Amygdala (tissue), 56 donors: Measurements from ENCODE around the gene MED20.

Source experiments
- DNase-seq, 56 donors: peaks; one replicate each; lab custom pipeline; 2025; lab: John Stamatoyannopoulos, UW

Gene MED20

DNA sequence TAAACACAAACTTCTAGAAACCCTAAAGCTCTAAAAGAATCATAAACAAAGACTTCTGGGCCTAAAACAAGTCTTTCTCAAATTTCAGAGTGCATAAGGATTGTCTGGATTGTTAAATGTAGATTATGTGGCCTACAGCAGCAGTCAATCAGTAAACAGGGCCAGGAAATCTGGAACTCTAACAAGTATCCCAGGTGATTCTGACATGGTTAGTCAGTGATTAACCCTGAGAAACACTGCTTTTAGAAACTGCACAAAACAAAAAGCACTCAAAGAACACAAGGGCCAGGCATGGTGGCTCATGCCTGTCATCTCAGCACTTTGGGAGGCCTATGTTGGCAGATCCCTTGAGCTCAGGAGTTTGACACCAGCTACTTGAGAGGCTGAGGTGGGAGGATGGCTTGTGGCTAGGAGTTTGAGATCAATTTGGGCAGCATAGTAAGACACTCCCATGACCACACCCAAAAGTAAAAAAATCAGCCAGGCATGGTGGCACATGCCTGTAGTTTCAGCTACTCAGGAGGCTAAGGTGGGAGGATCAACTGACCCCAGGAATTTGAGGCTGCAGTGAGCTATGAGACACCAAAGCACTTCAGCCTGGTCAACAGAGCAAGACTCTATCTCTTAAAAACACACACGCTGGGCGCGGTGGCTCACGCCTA, 5.9 kb downstream of the MED20 start:
- no peak for DNase-seq

DNA sequence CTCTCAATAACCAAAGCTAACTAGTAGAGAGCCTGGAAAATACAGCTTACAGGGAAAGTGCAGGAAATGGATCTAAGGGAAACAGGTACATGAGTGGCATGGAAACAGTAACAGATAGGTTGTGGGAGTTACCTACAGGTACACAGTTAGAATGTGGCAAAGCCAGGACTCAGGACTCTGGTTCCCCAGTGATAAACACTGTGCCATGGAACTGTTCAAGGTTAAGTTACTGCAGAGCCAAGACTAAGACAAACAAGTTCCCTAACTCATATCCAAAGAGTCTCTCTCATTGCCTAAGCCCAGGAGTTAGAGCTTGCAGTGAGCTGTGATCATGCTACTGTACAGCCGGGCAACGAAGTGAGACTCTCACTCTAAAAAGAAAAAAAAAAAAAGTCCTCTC, 6.6 kb downstream of the MED20 start:
- DNase-seq: no peak

DNA sequence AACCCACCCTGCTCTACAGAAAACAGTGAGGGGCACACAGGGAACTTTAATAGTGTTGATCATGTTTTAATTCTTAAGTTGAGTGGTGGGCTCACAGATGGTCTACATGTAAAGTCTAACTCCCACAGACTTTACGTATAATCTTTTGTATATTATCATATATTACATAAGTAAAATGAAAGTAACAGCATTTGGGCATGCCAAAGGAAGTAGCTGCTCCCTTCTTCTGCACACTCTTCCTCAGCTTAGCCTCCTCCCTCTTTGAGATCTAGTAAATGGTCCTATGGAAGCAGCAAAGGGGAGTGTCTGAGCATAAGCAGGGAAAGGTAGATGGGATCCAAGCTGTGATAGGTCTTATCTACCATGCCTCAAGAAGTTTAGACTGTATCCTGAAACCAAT, 11.2 kb downstream of the MED20 start:
- DNase-seq: no peak

DNA sequence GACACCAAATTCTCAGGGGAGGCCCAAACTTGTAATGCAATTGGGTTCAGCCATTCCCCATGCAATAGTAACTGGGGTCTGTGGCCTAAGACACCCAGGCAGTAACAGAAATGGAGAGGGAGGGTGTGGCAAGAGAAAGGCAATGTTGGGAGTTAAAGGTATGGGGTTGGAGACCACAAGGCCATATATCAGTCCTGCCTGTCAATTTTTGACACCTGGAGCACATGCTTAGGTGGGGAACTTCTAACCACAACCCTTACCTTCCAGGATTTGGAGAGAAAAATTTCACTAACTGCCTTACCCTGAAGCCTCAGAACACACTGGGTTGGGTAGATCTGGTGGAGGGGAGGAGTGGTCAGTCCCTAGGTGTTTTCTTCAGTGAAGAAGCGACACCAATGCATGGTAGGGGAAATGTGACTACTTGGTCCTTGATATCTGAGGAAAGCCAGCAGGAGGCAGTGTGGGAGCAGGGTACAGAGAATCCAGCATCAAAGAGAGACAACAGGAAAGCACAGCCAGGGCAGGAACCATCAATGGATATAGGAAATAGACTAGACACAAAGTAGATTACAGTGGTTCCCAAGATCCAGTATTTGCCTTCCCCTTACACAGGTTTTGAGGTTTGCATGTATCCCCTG, 18.9 kb downstream of the MED20 start:
- no peak for DNase-seq

DNA sequence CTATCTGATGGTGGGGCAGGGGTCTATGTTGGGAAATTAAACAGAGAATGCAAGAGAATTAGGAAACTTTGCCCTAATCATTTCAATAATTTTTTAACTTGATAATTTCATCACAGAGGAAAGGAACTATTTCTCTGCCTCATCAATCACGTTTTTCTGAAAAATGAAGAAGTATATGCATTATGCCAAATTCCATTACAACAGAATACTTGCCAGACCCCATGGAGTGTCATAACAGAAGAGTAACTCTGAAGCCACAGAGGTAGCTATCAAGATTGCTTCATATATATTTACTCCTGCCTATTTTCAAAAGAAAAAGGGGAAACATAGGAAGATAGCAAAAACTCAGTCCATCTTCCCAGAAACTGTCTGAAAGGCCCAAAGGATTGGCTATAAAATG, 20.1 kb downstream of the MED20 start:
- no peak for DNase-seq

DNA sequence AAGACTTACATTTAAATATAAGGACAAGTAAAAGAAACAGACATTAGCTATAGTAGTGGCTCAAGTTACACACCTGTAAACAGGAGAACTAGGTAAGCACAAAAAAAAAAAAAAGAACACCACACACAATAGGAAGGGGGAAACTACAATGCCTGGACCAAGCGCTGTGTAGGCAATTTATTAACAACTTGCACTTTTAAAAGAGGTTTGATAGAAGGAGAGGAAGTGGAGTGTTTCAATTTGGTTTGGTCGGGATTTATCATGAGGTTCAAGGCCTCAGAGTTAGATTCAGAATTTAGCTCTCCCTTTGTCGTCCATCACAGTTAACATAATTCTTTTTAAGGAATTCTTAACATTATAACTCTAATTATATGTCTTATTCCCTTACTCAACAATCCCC, 24.7 kb downstream of the MED20 start:
- no peak for DNase-seq

DNA sequence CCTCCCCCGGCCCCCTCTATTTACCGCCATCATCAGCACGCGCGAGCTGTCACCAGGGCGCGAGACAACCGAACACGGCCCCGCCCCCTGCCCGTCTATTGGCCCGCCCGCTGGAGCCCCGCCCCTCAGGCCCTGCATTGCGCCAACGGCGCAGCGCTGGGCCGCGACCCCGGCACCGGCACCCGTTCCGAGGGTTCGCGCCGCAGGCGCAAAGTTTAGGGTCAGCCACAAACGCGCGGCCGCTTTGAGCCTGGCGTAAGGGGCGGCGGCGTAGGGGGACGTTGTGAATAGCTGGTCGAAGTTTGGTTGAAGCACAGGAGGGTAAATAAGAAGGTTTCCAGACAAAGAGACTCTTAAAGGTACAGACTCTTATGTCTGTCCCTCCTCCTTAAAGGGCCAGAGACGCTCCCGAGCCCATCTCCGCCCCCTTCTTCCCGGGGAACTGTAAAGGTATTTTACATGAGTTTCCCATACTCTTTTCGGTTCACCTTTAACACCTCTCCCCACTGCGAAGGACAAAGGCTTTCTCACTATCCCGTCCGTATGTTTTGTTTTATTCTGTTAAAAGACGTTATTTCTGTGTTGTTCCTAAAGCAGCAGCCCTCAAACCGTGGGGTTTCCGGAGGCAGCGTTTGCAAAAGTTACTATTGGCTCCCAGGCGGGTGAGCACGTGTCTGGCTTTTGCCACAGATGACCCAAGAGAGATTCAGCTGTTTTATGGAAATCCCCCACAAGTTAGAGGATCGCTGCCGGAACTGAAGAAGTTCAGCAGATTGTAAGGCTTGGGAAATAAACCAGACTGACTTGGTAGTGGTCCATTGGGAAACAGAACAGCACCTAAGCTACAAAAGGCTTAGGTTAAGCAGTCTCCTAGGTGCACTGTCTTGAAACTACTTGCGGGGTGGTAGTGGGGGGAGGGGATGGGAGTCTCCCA, 25.4 kb downstream of the MED20 start, which contains the start of gene USP49:
Gene USP49, minus strand, starts transcription at position 76 of the 934 bp plus-strand sequence. CDS start 88,392 bp downstream, outside the sequence.
- peak; percentile 40 to 94 (median 81) for DNase-seq

DNA sequence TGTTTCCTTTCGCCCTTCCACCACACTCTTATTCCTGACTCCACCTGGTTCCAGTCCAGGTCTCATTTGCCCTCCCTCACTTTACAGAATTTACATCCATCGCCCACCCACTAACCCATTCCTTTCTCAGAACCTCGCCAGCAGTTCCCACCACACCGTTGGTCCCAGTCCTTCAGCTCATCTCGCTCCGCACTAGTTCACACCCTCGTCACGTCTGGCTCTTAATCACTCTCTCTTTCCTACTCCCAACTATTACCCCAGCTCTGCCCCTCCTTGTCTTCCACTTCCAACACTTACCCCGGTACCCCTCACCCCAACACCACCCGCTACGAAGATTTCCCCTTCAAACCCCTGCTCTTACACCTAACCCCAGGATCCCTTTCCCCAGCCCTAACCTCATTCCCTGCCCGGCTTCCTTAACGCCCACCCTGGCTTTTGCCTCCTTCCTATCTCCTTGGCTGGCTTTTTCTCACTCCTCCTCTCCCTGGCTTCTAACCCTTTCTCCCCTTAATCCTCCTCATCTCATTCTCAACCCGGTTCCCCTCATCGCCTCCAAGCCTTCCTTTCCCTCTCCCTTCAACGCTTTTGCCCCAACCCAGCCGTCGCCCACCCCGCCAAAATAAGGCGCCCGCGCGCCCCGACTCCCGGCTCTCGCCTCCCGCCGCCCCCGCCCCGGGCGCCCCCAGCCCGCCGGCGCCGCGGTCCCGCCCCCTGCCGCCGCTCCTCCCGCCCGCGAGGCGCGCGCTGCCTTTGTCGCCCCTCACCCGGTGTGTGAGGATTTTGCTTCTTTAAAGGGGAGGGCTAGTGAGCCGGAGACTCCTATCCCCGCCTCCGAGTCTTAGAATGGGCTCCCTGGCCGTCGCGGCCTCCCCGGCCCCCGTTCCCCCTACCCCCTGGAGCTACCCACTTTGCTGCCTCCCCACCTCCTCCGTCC, 26.3 kb downstream of the MED20 start:
- peak in 12 of 56 donors; percentile 5 to 68 (median 30) for DNase-seq

DNA sequence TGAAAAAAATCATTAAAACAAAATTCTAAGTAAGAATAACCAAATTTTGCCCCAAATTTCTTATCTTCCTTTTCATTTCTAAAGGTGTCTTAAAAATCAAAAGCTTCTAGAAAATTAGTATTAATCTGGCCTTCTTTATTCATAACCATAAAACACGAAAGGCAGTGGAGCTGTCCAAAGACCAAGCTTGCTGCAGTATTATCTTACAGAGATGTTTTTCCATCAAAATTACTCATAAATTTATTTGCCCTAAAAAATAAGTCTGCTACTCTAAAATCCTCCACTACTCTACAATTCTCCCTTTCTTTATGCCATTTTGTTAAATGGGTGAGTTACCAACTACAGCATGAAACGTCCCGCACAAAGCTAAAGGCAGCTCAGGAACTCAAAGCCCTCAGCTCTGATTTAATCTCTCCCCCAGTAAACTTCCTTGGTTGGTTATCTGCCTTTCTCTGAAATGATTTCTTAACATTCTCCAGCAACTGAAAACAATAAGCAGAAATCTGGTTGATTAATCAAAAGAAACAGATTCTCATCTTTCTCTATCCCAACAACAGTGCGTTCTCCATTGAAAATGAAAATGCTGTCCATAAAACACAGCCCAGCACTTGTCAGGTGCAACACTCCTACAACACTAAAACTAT, 27.9 kb downstream of the MED20 start:
- no peak for DNase-seq

DNA sequence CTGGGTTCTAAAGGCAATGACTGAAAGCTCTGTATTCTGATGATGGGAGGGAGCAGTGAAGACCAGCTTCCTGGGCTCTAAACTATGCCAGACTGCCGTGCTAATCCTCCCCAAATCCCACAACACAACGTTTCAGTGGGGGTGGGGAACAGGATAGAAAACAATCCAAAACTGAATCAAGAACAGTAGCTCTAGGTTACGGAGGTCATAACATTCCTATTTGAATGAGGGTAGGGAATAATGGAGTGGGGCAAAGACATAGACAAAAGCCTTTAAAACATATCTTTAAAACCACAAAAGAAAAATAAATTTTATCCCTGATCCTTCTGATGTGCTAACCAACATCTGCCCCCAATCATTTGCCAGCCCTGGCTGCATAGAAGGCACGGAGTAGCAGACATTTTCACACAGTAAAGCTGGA, 33.6 kb downstream of the MED20 start:
- DNase-seq: no peak

DNA sequence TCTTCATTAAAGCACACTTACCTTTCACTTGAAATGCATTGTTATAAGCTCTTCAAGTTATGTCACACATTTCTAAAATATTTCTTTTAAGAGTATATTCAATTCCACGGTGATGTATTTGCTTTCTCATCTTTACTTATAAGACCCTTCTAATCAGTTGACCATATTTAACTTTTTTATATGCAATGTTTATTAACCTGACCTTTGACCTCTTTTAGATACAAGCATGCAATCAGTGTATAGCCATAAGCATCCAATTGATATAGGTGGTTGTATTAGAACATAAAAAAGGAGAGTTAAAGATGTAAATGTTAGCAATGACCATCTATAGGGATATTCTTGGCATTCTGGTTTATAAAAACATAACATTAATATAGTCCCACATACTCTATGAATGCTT, 35.0 kb downstream of the MED20 start:
- no peak for DNase-seq

DNA sequence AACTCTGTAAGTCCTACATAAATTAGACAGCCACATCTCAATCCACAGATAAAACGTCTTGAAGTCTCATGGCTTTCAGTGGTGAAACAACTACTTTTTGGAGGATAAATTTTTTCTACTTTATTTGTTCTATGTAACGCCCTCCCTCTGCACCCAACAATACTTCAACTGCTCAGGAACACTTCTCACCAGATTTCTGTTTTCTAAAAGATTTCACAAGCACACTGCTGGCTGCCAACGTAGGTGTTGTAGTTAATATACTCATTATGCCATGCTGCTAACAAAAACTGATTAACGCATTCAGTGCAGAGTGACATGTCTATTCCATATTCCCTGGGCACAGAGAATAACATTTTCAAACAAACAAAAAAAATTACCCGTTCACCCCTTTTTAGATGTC, 36.0 kb downstream of the MED20 start:
- DNase-seq: peak in 1 of 56 donors; percentile 2

DNA sequence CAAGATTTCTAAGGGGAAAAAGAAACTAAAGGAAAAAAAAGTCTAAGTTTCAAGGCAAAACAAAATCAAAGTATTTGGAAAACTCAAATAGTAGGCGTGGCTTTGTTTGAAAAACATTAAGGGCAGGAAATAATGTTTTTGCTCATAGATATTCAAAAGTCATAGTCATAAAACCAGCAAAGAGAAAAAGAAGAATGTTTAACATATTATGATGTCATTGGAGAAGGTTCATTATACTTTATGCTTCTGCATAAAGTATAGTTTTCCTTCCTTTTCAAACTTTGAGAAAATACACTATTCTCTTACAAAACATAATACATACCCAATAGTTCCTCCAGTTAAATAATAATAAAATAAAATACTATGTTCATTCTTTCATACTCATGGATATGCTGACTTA, 39.4 kb downstream of the MED20 start:
- no peak for DNase-seq

DNA sequence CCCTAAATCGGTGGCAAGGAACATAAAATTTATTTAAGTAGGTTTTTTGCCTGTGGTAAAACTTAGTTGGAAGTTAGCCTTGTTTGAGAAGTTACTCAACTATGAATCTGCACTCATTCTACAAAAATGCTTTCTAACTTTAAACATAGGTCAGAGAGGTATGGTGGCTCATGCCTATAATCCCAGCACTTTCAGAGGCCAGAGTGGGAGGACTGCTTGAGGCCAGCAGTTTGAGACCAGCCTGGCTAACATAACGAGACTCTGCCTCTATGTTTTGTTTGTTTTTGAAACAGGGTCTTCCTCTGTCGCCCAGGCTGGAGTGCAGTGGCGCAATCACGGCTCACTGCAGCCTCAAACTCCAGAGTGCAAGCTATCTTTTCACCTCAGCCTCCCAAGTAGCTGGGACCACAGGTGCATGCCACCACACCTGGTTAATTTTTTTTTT, 42.0 kb downstream of the MED20 start:
- no peak for DNase-seq

DNA sequence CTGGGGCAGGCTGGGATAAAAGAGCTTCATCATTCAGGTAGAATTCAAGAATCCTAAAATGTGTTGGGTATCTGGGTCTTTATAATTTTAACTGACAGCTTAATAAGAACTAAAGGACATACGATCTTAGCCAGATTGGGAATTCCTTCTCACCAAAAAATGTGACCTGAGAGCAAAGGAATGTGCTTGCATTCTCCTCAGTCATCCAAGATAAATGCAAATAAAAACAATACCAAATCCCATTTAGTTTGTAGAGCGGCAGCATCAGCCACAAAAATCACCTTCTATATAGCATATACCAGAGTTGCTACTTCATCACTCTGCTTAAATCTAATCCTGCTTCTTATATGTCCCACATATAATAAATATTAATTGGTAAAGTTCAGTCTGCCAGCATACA, 42.7 kb downstream of the MED20 start:
- DNase-seq: no peak

DNA sequence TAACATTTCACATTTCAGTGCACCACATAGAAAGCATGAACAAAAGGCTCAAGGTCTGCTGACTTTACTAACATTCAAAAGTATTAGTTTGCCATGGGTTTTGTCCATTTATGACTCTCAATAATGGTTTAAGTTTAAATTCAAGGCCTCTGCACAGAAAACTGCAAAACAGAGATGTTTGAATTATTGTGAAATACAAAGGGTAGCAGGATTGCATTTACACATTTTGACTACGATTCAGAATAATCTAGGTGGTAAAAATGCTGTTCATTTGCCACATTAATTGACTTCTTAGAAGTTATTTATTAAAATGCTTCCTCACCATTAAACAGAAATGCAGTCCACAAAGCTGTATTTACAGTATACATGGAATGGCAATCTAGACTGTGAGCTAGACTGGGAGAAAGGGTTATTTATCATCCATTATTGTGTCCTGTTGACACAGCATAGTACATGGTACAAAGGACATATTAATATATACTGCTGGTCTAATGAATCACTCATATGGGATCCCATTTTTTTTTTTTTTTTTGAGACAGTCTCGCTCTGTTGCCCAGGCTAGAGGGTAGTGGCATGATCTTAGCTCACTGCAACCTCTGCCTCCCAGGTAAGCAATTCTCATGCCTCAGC, 43.8 kb downstream of the MED20 start:
- no peak for DNase-seq

DNA sequence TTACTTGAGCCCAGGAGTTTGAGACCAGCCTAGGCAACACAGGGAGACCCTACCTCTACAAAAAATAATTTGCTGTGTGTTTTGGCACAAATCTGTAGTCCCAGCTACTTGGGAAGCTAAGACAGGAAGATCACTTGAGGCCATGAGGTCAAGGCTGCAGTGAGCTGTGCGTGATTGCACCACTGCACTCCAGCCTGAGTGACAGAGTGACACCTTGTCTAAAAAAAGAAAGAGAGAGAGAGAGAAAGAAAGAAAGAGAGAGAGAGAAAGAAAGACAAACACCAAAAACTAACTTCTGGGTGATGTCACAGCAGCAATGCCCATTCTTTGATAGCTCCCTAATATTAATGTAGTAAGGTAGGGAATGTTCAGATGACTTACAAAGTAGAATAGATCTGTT, 46.2 kb downstream of the MED20 start:
- DNase-seq: no peak

DNA sequence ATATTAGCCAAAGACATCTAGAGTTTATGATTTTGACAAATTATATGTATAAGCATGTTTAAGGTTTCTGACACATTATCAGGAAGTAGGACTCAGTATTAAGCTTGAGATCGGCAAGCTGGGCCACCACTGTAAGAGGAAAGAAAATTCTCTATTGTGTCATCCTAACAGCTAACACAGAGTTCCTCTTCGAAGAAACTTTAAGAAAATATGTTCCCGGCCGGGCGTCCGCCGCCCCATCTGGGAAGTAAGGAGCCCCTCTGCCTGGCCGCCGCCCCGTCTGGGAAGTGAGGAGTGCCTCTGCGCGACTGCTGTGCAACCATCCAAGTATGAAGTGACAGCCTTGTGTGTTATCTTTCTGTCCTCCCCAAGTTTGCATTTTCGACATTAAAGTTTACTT, 48.8 kb downstream of the MED20 start:
- DNase-seq: no peak

DNA sequence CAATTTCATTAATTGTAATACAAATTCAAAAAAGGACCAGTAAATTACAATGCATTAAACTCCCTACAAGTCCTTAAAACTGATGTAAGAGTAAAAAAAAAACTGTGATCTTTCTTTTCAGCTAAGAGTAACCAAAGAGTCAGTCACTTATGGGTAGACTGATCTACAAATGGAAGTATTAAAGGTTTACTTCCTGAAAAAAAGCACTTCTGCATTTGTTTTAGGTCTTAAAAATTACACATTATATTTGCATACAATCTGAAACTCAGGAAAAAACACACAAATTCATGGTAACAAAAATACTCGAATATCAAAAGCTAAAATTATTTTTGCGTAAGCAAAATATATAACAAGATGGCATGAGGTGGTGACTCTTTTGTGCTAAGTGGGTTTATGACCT, 49.2 kb downstream of the MED20 start:
- DNase-seq: no peak
